Heart left ventricle (tissue), 16 donors: ENCODE results near the gene INHBA. TPM values are rescaled to one million over a fixed set of nuclear protein-coding genes. Genes with fewer than 3 reads are reported as not detected.

Experiments used
- ATAC-seq, 4 donors: fragments of 200-7000 bp; cut with Tn5 transposase; one replicate each; pipeline ENCODE4 v1.9.1; 2020 to 2022; ENCODE audit warnings: moderate library complexity in 4 of 4, mild to moderate bottlenecking in 3 of 4, moderate number of reproducible peaks in 1 of 4
- DNase-seq, 5 donors: peaks; one replicate each; pipeline ENCODE4 v3.0.0-alpha.2; 2020
- H3K27ac ChIP-seq, 12 donors: fragments of 200-600 bp; sonication (generic) in 4 of 12; one replicate each; pipeline versions ENCODE4 v1.5.0 to v1.8.0; 2016 to 2022; ENCODE audit warnings: mild to moderate bottlenecking in 2 of 12
- H3K27me3 ChIP-seq, 9 donors: fragments of 200-600 bp; sonication (generic) in 2 of 9; one replicate each; pipeline versions ENCODE4 v1.5.1 to v1.8.0; 2016 to 2022; ENCODE audit warnings: mild to moderate bottlenecking in 3 of 9
- H3K36me3 ChIP-seq, 9 donors: fragments of 200-600 bp; sonication (generic) in 2 of 9; one replicate each; pipeline versions ENCODE4 v1.5.0 to v1.8.0; 2018 to 2022; ENCODE audit warnings: mild to moderate bottlenecking in 2 of 9
- H3K4me1 ChIP-seq, 12 donors: fragments of 200-600 bp; sonication (generic) in 4 of 12; one replicate each; pipeline versions ENCODE4 v1.5.0 to v1.8.0; 2016 to 2022; ENCODE audit warnings: mild to moderate bottlenecking in 3 of 12
- H3K4me3 ChIP-seq, 12 donors: fragments of 200-600 bp; sonication (generic) in 4 of 12; one replicate each; pipeline versions ENCODE4 v1.5.0 to v1.8.0; 2017 to 2022; ENCODE audit warnings: mild to moderate bottlenecking in 9 of 12, moderate library complexity in 4 of 12
- H3K9me3 ChIP-seq, 12 donors: fragments of 200-600 bp; sonication (generic) in 4 of 12; one replicate each; pipeline versions ENCODE4 v1.5.0 to v1.8.0; 2016 to 2022; ENCODE audit warnings: mild to moderate bottlenecking in 1 of 12
- POLR2A ChIP-seq, 2 donors: fragments of 450-650 bp; IDR thresholded peaks; one replicate each; pipeline ENCODE4 v1.6.1; 2017; ENCODE audit warnings: antibody characterized with exemption in 2 of 2, mild to moderate bottlenecking in 2 of 2, moderate library complexity in 2 of 2
- WGBS, 4 donors: extraction: QIAGEN DNeasy Blood & Tissue Kit in 2 of 4; methylation state at CpG; one replicate each; pipeline versions ENCODE4 v1.1.5 to v1.1.7; 2013 to 2018; 5-methylcytosine and 5-hydroxymethylcytosine counted together
- intact Hi-C, 10 donors: fragments of 100-400 bp; cut with DNase I; formaldehyde crosslinking; loops; one replicate each; pipeline versions ENCODE4 v1.11.1 to v1.14.2; 2022
- polyA plus RNA-seq, 2 donors: library from polyadenylated mRNA; stranded (reverse); fragments of 200-250 nt; gene quantifications; one replicate each; pipeline ENCODE4 v1.2.3, GENCODE V29; 2013
- total RNA-seq, 9 donors: library from RNA; depleted of rRNA in 2 of 9; stranded (reverse); fragments of >200 nt in 2 of 9; fragmentation: NEBNext Ultra II Directional in 3 of 9; extraction: Animal tissue kit (Norgen Biotek cat#: 25700) in 3 of 9; gene quantifications; one replicate each; pipeline versions ENCODE4 v1.1.0 to v1.2.4, GENCODE V29; 2016 to 2023
- TF ChIP-seq, protein P1 (sequence below), 12 donors: fragments of 200-600 bp; sonication (generic) in 4 of 12; IDR thresholded peaks; one replicate each; pipeline versions ENCODE4 v1.5.0 to v1.8.0; 2018 to 2022; ENCODE audit warnings: antibody characterized with exemption in 12 of 12, mild to moderate bottlenecking in 5 of 12
- donor health status: ischemic (EF 13 %, LVEDD 7.1; RV severe dilation, severe dysfunction).
- donor health status: healthy with polysubstance abuse.
- donor health status: DM: no; HTN: yes; CAD: no.
- donor health status: DM: no; HTN: no; CAD: no.
- donor health status: ischemic (EF 25% LVEDD 6.9; RV normal size, moderate dysfunction).
- donor health status: ischemic (EF 25% LVEDD 5.7; RV mildly dilated, moderate dysfunction).
- donor health status: healthy.
- donor health status: DM: yes; HTN: yes; CAD: no.
- donor health status: ischemic (EF 35%, LVEDD 5.7; RV mildly dilated, moderate dysfunction).
- donor health status: nonischemic (EF 11% LVEDD 7.7; RV severe dilation, severe dysfunction).
- donor health status: DM: yes; HTN: yes; CAD: no.
- donor health status: PGD.
- donor health status: ischemic (EF 29% LVEDD 5.4; RV normal size, mild dysfunction).
- donor health status: nonischemic (EF 23%, LVEDD 6.1; RV moderate dilation, normal function).

INHBA gene
- total and polyA plus RNA-seq, 11 donors = 0.19 to 7.5 (median 1.6) TPM

DNA sequence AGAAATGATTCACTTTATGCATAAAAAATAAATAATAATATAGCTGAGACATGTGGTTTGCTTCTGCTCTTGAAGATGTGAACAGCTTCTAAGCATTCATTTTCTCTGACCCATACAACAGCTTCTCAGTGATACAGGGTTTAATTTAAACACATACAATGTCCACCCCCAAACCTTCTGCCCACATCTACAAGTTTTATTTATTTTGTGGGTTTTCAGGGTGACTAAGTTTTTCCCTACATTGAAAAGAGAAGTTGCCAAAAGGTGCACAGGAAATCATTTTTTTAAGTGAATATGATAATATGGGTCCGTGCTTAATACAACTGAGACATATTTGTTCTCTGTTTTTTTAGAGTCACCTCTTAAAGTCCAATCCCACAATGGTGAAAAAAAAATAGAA lies 17.2 kb downstream of the INHBA start:
- intact Hi-C loops = no loop called here
- Histone ChIP-seq H3K9me3 (no peaks in the 10 kb centered on the region), H3K27ac (no peak overlapping the region), H3K4me3 (no peak overlapping the region), H3K4me1 (no peaks in the 10 kb centered on the region), H3K27me3 (no peaks in the 10 kb centered on the region), H3K36me3 (peaks cover 0 to 18% (median 0%) of the 10 kb centered on the region in 9 donors)
- no peak for TF ChIP-seq POLR2A (IDR thresholded peaks at IDR 0.05)
- TF ChIP-seq, protein P1, sequence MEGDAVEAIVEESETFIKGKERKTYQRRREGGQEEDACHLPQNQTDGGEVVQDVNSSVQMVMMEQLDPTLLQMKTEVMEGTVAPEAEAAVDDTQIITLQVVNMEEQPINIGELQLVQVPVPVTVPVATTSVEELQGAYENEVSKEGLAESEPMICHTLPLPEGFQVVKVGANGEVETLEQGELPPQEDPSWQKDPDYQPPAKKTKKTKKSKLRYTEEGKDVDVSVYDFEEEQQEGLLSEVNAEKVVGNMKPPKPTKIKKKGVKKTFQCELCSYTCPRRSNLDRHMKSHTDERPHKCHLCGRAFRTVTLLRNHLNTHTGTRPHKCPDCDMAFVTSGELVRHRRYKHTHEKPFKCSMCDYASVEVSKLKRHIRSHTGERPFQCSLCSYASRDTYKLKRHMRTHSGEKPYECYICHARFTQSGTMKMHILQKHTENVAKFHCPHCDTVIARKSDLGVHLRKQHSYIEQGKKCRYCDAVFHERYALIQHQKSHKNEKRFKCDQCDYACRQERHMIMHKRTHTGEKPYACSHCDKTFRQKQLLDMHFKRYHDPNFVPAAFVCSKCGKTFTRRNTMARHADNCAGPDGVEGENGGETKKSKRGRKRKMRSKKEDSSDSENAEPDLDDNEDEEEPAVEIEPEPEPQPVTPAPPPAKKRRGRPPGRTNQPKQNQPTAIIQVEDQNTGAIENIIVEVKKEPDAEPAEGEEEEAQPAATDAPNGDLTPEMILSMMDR (IDR thresholded peaks at IDR 0.05) = no peak
- ATAC-seq (no peak), DNase-seq (no peak)
- WGBS, 4 donors = 53 to 60% (median 59%) methylated on average over 1 of the region's 1 CpG

GRCh38 chr7:41682422-41682821 lies 20.5 kb downstream of the INHBA start:
- Histone ChIP-seq H3K4me3 (no peak overlapping the region), H3K9me3 (no peaks in the 10 kb centered on the region), H3K4me1 (no peaks in the 10 kb centered on the region), H3K27ac (no peak overlapping the region), H3K36me3 (no peaks in the 10 kb centered on the region), H3K27me3 (no peaks in the 10 kb centered on the region)
- intact Hi-C loops = no loop called here
- ATAC-seq = no peak
- DNase-seq = no peak
- TF ChIP-seq POLR2A (IDR thresholded peaks at IDR 0.05) = no peak
- TF ChIP-seq, protein P1 (IDR thresholded peaks at IDR 0.05) = no peak

DNA sequence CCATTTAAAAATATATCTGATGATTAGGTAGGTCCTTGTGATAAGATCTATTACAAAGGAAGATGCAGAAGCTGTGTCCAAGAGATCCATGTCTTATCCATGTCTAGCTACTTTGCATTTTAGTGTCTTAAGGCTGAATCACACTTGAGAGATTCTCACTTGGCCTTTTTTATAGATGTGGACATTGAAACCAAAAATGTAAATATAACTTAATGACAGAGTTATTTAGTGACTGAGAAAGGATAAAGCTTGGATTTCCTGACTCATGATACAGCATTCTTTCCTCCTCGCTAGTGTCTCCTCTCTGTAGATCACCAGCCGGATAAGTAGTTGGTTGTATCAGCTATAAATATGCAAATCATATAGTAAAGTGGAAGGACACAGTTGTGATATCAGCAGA lies 23.3 kb downstream of the INHBA start:
- intact Hi-C loops = no loop called here
- no peak overlapping the region for H3K4me3 ChIP-seq
- no peak for TF ChIP-seq POLR2A (IDR thresholded peaks at IDR 0.05)
- DNase-seq (no peak), ATAC-seq (no peak)
- H3K4me1 ChIP-seq = no peaks in the 10 kb centered on the region
- H3K27ac ChIP-seq = no peak overlapping the region
- whole genome bisulfite sequencing, 4 donors = 70 to 95% (median 89%) methylated on average over 2 of the region's 2 CpGs
- no peaks in the 10 kb centered on the region for H3K27me3 ChIP-seq
- no peaks in the 10 kb centered on the region for H3K36me3 ChIP-seq
- no peaks in the 10 kb centered on the region for H3K9me3 ChIP-seq

DNA sequence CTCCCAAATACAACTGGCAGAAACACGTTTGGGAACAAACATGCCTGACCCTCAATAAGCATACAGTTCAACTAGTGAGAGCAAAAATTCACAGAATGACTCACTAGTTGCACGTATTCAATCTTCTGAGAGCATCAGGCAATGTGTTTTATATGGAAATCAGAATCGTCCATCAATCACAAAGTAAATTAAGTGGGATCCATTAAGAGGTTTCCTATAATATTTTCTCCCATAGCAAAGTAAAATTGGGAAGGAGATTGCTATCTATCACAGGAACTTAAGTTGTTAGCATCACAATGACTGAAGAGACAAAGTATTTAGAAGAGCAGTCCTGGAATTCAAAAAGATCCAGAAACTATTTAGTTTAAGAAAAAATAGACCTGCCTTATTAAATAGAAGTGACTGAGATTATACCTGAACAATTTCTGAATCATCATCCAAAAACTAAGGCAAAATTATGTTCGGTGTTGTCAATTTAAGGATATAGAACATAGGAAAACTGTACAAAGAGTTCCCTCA lies 28.3 kb downstream of the INHBA start:
- no peaks in the 10 kb centered on the region for H3K4me1 ChIP-seq
- DNase-seq (no peak), ATAC-seq (no peak)
- H3K36me3 ChIP-seq = no peaks in the 10 kb centered on the region
- intact Hi-C loops = no loop called here
- H3K27me3 ChIP-seq = no peaks in the 10 kb centered on the region
- H3K4me3 ChIP-seq = no peak overlapping the region
- TF ChIP-seq POLR2A (IDR thresholded peaks at IDR 0.05) = no peak
- TF ChIP-seq, protein P1 (IDR thresholded peaks at IDR 0.05) = no peak
- H3K9me3 ChIP-seq = no peaks in the 10 kb centered on the region
- WGBS, 4 donors = 66 to 76% (median 74%) methylated on average over 4 of the region's 4 CpGs
- H3K27ac ChIP-seq = no peak overlapping the region

GRCh38 chr7:41661596-41661995 lies 41.3 kb downstream of the INHBA start:
- DNase-seq = no peak
- Histone ChIP-seq H3K27me3 (no peaks in the 10 kb centered on the region), H3K9me3 (no peaks in the 10 kb centered on the region), H3K4me1 (peaks cover 0 to 10% (median 0%) of the 10 kb centered on the region in 12 donors), H3K27ac (no peak overlapping the region), H3K4me3 (no peak overlapping the region), H3K36me3 (no peaks in the 10 kb centered on the region)
- no peak for TF ChIP-seq POLR2A (IDR thresholded peaks at IDR 0.05)
- TF ChIP-seq, protein P1 (IDR thresholded peaks at IDR 0.05) = no peak
- intact Hi-C loops = no loop called here
- no peak for ATAC-seq
